GM15510 (cell line): ENCODE measurements around the gene ZNF227.

Experiments
- POLR2A ChIP-seq: IDR thresholded peaks from 3 replicates; pipeline ENCODE4 v1.6.1; 2011; ENCODE audit warnings: borderline replicate concordance; ENCODE audit not compliant: insufficient read length; ENCODE audit errors: extremely low read depth

The ZNF227 gene

GRCh38 chr19:44228318-44228717 lies 16.0 kb downstream of the ZNF227 start:
- no peak for TF ChIP-seq POLR2A

DNA sequence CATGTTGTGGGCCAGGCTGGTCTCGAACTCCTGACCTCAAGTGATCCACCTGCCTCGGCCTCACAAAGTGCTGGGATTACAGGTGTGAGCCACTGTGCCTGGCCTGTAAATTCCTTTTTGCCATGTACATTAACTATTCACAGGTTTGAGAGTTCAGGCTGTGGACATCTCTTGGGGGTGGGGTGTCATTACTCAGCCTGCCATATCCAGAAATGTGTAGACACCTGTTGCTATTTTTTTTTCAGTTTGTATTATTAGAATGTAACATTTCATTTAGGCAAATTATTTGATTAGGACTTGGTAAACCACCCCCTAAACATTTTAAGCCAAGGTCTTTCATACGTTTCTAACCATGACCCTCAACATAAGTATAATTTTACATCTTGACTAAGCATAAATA lies 20.5 kb downstream of the ZNF227 start:
- TF ChIP-seq POLR2A = no peak

- no peak for TF ChIP-seq POLR2A
Measured at GRCh38 chr19:44236384-44236783, 24.1 kb downstream of the ZNF227 start.

- TF ChIP-seq POLR2A = no peak
Measured at GRCh38 chr19:44254496-44254895, 42.2 kb downstream of the ZNF227 start.

GRCh38 chr19:44255705-44256411 lies 43.5 kb downstream of the ZNF227 start:
- no peak for TF ChIP-seq POLR2A

DNA sequence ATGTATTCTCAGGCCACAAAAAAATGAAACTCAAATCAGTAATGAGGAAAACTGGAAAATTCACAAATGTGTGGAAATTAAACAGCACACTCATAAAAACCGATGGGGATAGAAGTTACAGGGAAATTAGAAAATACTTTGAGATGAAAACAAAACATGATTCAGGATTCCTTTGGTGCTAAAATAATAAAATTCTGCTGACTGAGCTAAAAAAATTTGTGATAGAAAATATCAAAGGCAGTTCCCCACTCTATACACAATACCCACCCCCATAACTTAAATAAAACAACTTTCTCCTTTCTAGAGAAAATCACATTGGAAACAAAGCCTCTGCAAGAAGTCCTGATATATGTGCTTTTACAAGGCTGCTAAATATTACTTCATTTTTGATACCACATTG lies 45.8 kb downstream of the ZNF227 start:
- no peak for TF ChIP-seq POLR2A

GRCh38 chr19:44258835-44259413 lies 46.6 kb downstream of the ZNF227 start:
- TF ChIP-seq POLR2A = no peak

- TF ChIP-seq POLR2A = no peak
Measured at GRCh38 chr19:44260343-44260681, 48.0 kb downstream of the ZNF227 start.

- no peak for TF ChIP-seq POLR2A
Measured at GRCh38 chr19:44260695-44261446, 48.5 kb downstream of the ZNF227 start.

DNA sequence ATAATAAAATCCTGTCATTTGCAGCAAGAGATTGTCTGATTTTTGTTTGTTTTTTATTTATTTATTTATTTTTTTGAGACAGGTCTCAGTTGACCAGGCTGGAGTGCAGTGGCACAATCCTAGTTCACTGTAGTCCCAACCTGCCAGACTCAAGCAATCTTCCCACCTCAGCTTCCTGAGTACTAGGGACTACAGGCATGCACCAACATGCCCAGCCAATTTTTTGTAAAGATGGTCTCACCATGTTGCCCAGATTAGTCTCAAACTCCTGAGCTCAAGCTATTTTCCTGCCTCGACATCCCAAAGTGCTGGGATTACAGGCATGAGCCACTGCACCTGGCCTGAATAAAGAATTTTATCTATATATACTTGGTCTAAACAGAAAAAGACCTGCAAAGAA lies 65.0 kb downstream of the ZNF227 start:
- TF ChIP-seq POLR2A = no peak

- no peak for TF ChIP-seq POLR2A
Measured at GRCh38 chr19:44278181-44278690, 65.9 kb downstream of the ZNF227 start.

- TF ChIP-seq POLR2A = no peak
Measured at GRCh38 chr19:44280916-44281315, 68.6 kb downstream of the ZNF227 start.

- no peak for TF ChIP-seq POLR2A
Measured at GRCh38 chr19:44282846-44283245, 70.5 kb downstream of the ZNF227 start.

DNA sequence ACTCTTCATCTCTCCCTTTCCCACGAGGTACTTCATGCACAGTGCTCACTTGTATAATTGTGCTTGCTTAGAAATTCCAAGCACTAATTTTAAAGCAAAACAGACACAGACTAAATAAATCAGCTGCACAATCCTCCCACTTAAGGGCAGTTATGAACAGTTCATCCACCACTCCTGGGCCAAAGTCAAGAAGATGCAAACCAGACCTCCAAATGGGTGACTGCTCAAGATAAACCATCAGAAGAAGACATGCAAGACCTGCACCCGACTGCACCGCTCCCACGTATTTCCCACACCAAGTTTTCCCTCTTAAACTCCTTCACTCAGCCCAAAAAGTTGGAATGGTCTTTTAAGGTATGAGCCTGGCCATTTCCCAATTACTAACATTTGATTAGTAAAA lies 72.6 kb downstream of the ZNF227 start:
- TF ChIP-seq POLR2A = no peak
